GM18868 (cell line): ENCODE results near the gene TCEA3.

Experiments
- ATAC-seq: cut with Tn5 transposase; IDR thresholded peaks from one replicate; pipeline ENCODE4 v1.9.1; 2021; ENCODE audit warnings: mild to moderate bottlenecking, moderate library complexity; ENCODE audit not compliant: unreplicated experiment

Gene TCEA3

DNA sequence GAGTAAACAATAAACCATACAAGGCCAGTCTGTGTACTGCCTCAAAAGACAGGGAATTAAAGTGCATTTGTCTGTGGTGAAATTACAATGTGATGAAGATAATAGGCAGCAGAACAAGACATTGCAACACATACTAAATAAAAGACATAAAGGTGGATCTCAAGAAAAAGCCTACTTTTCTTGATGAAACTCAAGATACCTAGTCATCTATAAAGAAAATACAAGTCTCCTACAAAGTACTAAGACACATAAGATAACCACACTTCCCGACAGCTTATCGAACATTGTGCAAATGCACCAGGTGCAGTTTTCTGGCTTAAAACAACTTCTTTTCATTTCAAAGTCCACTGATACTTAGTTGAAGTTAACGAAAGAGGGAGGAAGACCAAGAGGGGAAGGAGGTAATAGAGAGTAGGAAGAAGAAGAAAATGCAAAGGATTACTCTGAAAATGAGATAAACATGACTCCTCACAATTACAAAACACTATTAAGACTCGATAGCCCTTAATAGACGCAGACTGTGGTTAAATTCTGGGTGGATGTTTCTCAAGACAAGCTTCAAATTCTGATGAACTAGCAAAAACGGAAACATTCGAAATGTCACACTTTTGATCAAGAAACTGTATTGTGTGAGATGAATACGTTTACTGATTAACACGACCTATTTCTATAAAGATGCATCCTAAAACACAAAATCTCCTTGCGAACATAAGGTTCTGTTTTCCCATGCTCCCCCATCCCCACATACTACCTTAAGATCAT is 82.4 kb downstream of the TCEA3 start:
- no peak for ATAC-seq

DNA sequence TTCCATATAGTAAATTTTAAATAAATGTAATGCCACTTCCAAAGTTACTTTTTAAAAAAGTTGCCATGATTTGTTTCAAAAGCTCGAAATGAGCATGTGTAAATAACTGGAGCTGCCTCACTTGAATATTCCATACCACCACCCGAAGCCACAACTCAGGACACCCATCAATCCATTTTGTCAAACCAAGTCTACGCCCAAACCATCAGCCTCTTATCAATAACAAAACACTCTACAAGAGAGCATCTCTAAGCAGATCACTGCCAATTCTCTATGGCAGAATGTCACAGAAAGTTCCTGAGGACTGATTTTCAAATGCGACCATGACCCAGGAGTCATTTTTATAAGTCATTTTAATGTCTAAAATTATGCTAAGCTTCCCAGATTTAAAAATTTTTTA is 84.9 kb downstream of the TCEA3 start:
- no peak for ATAC-seq

DNA sequence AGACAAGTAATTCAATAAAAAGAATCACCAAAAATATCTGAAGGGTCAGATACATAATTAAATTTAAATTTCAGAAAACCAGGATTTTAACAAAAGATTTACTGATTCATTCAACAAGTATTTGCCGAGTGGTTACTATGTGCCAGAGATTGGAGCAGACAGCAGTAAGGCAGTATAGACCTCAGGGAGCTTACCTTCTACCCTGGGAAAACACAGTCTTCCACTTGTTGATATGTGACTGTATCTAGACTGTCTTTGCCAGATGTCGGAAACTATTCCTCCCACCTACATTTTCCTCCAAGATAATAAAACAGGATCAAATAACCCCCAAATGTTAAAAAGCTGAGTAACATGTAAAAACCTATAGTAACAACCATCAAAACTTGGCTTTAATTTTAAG is 86.7 kb downstream of the TCEA3 start:
- no peak for ATAC-seq

DNA sequence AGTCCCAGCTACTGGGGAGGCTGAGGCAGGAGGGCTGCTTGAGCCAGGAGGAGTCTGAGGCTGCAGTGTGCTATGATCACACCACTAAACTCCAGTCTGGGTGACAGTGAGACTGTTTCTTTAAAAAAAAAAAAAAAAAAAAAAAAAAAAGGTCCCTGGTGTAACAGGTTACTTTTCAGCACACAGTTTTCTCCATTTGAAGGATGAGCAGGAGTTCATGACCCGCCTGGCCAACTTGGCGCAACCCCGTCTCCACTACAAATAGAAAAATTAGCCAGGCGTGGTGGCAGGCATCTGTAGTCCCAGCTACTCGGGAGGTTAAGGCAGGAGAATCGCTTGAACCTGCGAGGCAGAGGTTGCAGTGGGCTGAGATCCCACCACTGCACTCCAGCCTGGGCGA is 92.8 kb downstream of the TCEA3 start:
- ATAC-seq, result no peak
